ENCODE results near the gene MAP3K5.

DNA sequence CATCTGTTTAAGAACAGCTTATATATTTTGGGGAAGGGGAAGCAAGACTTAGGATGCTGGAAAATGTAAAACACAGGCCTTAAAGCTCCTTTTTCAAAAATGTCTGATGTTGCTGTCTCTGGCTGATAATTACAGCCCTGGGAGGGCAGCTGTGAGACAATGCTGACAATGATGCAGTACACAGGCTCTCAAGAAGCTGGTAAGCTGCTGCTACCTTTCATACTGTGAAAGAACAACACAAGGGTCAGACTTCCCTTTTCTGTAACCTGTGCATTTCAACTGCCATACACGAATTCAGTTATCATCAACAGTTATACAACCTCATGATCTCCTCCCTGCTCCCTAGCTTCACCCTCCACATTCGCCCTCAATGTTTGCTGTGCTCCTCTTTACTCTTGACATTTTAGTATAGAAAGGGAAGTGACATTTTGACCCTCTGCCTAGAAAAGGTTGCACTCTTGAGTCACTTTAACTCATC lies 267.3 kb downstream of the MAP3K5 start:
- TF ChIP-seq POLR2AphosphoS5 (IDR thresholded peaks at IDR 0.05; ENCODE audit: low read depth, low read length) (no peak), TAF1 (IDR thresholded peaks at IDR 0.05; ENCODE audit: borderline replicate concordance, insufficient read depth, low read length) (no peak)
